GM12878 (cell line): Measurements from ENCODE around the gene APEX1. TPM values are rescaled to one million over a fixed set of nuclear protein-coding genes. Genes with fewer than 3 reads are reported as not detected.

ENCODE experiments used
- ATAC-seq: fragments of 200-7000 bp; cut with Tn5 transposase; 3 replicates; pipeline ENCODE4 v1.9.1; 2020; ENCODE audit warnings: mild to moderate bottlenecking, moderate library complexity
- BruUV-seq: library from RNA; stranded (reverse); fragments of 400-500 nt; replicated peaks from 2 replicates; lab custom pipeline; 2021; lab: Mats Ljungman, UMichigan
- CTCF ChIA-PET: fragments of 300-600 bp; sonication (Branson Sonifier 250); formaldehyde crosslinking; extraction: SDS; loops from one replicate; lab custom pipeline; 2021; ENCODE audit warnings: inconsistent platforms; lab: Yijun Ruan, JAX
- POLR2A ChIA-PET: fragments of 350-600 bp; formaldehyde crosslinking; extraction: SDS; loops from one replicate; lab custom pipeline; 2021; ENCODE audit warnings: inconsistent platforms; lab: Charles Lee
- RAD21 ChIA-PET: fragments of 300-600 bp; sonication (Branson Sonifier 250); formaldehyde crosslinking; loops from one replicate; lab custom pipeline; 2023; ENCODE audit warnings: antibody characterized with exemption; ENCODE audit not compliant: unreplicated experiment; lab: Charles Lee
- SMC1A ChIA-PET: fragments of 300-600 bp; sonication (Branson Sonifier 250); formaldehyde crosslinking; loops from one replicate; lab custom pipeline; 2023; ENCODE audit not compliant: unreplicated experiment, uncharacterized antibody; lab: Charles Lee
- DNase-seq: peaks from one replicate; pipeline ENCODE4 v3.0.0-alpha.2; 2011; ENCODE audit warnings: low read depth, low spot score
- FAIRE-seq: peaks from 3 replicates; lab custom pipeline; 2011; peaks lifted over from hg19 to GRCh38; lab: Jason Lieb, UNC
- H2AFZ ChIP-seq: 2 replicates; pipeline ENCODE4 v1.6.0; 2011; ENCODE audit warnings: low read depth, low read length, control low read depth; ENCODE audit not compliant: control insufficient read depth
- H3K27ac ChIP-seq: 2 replicates; pipeline ENCODE4 v1.5.1; 2011; ENCODE audit warnings: control low read depth; ENCODE audit not compliant: control insufficient read depth, insufficient read depth
- H3K27me3 ChIP-seq, 2 experiments: replicated peaks in 1 of 2; 2 replicates each; pipeline versions ENCODE4 v1.6.0 to v1.6.1; 2011; ENCODE audit warnings: low read length in 1 of 2; ENCODE audit not compliant: control insufficient read depth in 2 of 2, insufficient read depth in 2 of 2
- H3K36me3 ChIP-seq, 2 experiments: 2 replicates each; pipeline ENCODE4 v1.5.1; 2011; ENCODE audit warnings: low read length in 1 of 2; ENCODE audit not compliant: control insufficient read depth in 2 of 2, insufficient read depth in 2 of 2
- H3K4me1 ChIP-seq: 2 replicates; pipeline ENCODE4 v1.6.1; 2011; ENCODE audit warnings: mild to moderate bottlenecking, low read length, moderate library complexity, mixed read lengths; ENCODE audit not compliant: control insufficient read depth, insufficient read depth
- H3K4me2 ChIP-seq: 2 replicates; pipeline ENCODE4 v1.6.0; 2011; ENCODE audit warnings: control low read depth; ENCODE audit not compliant: control insufficient read depth, insufficient read depth
- H3K4me3 ChIP-seq: fragments of 200-600 bp; sonication (generic); 2 replicates; pipeline ENCODE4 v1.5.1; 2016
- H3K79me2 ChIP-seq: 2 replicates; pipeline ENCODE4 v1.6.0; 2011; ENCODE audit warnings: low read length; ENCODE audit not compliant: control insufficient read depth, insufficient read depth
- H3K9ac ChIP-seq: 2 replicates; pipeline ENCODE4 v1.8.0; 2011; ENCODE audit warnings: low read length, control low read depth, mixed read lengths; ENCODE audit not compliant: control insufficient read depth, insufficient read depth
- H3K9me3 ChIP-seq: replicated peaks from 3 replicates; pipeline ENCODE4 v1.5.1; 2011; ENCODE audit warnings: mild to moderate bottlenecking, low read length; ENCODE audit not compliant: control insufficient read depth, insufficient read depth
- H4K20me1 ChIP-seq: 2 replicates; pipeline ENCODE4 v1.6.0; 2011; ENCODE audit not compliant: control insufficient read depth, insufficient read depth
- ATF7 ChIP-seq: fragments of 450-650 bp; IDR thresholded peaks from 2 replicates; pipeline ENCODE4 v1.6.1; 2016; ENCODE audit warnings: low read depth, mild to moderate bottlenecking
- IRF4 ChIP-seq: IDR thresholded peaks from 2 replicates; pipeline ENCODE4 v1.6.1; 2011; ENCODE audit warnings: low read depth, low read length
- JUNB ChIP-seq: IDR thresholded peaks from 2 replicates; pipeline ENCODE4 v1.6.1; 2016; ENCODE audit warnings: antibody characterized with exemption, mild to moderate bottlenecking
- WGBS: methylation state at CpG from one replicate; pipeline ENCODE4 v1.1.6; 2016; ENCODE audit warnings: low lambda C conversion rate; ENCODE audit not compliant: insufficient replicate concordance, insufficient coverage; ENCODE audit errors: missing lambda C conversion rate; 5-methylcytosine and 5-hydroxymethylcytosine counted together
- in situ Hi-C: fragments of 300-500 bp; cut with MboI; formaldehyde crosslinking; loops from 9 replicates; pipeline ENCODE4 v1.14.3; 2018; ENCODE audit warnings: mixed read lengths
- intact Hi-C: fragments of 100-400 bp; cut with micrococcal nuclease; formaldehyde crosslinking; loops from one replicate; pipeline ENCODE4 v1.14.2; 2022; ENCODE audit not compliant: unreplicated experiment
- polyA plus RNA-seq, 11 experiments: library from polyadenylated mRNA; depleted of rRNA in 4 of 11; unstranded in 6 of 11; stranded (reverse) in 5 of 11; fragments of >200 nt; fragmentation: Nextera tagmentation in 4 of 11; fragmentation: Illumina TruSeq in 1 of 11; extraction: Ambion mirVana in 4 of 11; extraction: Trizol in 1 of 11; gene quantifications; 1 replicate in 1 of 11; 2 replicates in 10 of 11; pipeline versions ENCODE4 v1.2.1 to v1.2.3, GENCODE V29; 2011 to 2016; ENCODE audit warnings: inconsistent platforms in 2 of 11, missing spikeins in 2 of 11, low read depth in 1 of 11
- total RNA-seq, 4 experiments: library from RNA; depleted of rRNA in 3 of 4; stranded (reverse); fragments of >200 nt in 3 of 4; fragmentation: Illumina TruSeq in 1 of 4; extraction: Trizol in 1 of 4; gene quantifications; 2 replicates each; pipeline versions ENCODE4 v1.2.1 to v1.2.3, GENCODE V29; 2013 to 2021
- TF ChIP-seq, protein P1 (sequence below): IDR thresholded peaks from 2 replicates; pipeline ENCODE4 v1.6.1; 2012; ENCODE audit warnings: improper control_type of control experiment, low read depth, low read length; ENCODE audit not compliant: insufficient replicate concordance
- TF ChIP-seq, protein P2 (sequence below): IDR thresholded peaks from 2 replicates; pipeline ENCODE4 v1.6.1; 2011; ENCODE audit warnings: mild to moderate bottlenecking, low read depth, low read length, moderate library complexity; ENCODE audit not compliant: insufficient replicate concordance
- TF ChIP-seq, protein P3 (sequence below): fragments of 450-650 bp; IDR thresholded peaks from 2 replicates; pipeline ENCODE4 v1.6.1; 2014; ENCODE audit warnings: mild to moderate bottlenecking

The APEX1 gene
- total and polyA plus RNA-seq, 10 of the 15 experiments (the other 5 are each of a cell fraction or from before 2014, with no cell fraction given): 115 to 407 (median 300) TPM

DNA sequence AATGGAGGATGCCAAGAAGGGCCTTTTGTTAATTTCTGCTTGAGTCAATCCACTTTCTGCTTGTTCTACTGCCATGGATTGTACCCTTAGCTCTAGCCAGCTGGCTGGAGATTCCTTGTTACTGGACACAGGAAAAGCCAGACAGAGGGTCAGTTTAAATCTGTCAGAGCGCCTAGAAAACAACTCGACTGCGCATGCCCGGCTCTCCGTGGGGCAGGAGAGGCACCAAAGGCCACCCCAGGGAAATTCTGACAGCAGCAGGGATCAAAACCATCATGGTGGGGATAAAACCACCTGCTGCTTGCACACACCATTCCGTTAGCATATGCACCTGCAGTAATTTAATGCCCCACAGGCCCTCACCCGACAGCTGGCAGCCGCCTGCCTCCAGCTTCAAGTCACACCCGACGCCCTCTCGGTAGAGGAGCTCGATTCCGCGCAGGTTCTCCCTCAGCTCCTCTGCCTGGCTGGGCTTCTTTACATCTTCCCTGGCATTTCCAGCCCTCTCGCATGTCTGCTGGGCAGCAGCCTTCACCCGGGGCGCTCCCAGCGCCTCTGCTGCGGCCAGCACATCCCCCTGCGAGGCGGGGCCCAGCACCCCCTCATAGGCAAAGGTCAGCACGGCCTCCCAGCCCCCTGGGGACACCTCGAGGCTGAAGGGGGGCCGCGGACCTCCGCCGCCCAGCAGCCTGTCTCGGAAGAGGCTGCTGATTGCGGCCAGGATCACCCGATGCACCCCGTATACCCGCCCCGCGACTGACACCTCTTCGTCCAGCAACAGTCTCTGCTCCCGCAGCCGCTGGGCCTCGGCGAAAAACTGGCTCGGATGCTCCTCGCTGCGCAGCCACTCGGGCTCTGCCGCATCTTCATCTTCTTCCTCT is 20.1 kb upstream of the APEX1 start (continued):
- TF ChIP-seq, protein P1, sequence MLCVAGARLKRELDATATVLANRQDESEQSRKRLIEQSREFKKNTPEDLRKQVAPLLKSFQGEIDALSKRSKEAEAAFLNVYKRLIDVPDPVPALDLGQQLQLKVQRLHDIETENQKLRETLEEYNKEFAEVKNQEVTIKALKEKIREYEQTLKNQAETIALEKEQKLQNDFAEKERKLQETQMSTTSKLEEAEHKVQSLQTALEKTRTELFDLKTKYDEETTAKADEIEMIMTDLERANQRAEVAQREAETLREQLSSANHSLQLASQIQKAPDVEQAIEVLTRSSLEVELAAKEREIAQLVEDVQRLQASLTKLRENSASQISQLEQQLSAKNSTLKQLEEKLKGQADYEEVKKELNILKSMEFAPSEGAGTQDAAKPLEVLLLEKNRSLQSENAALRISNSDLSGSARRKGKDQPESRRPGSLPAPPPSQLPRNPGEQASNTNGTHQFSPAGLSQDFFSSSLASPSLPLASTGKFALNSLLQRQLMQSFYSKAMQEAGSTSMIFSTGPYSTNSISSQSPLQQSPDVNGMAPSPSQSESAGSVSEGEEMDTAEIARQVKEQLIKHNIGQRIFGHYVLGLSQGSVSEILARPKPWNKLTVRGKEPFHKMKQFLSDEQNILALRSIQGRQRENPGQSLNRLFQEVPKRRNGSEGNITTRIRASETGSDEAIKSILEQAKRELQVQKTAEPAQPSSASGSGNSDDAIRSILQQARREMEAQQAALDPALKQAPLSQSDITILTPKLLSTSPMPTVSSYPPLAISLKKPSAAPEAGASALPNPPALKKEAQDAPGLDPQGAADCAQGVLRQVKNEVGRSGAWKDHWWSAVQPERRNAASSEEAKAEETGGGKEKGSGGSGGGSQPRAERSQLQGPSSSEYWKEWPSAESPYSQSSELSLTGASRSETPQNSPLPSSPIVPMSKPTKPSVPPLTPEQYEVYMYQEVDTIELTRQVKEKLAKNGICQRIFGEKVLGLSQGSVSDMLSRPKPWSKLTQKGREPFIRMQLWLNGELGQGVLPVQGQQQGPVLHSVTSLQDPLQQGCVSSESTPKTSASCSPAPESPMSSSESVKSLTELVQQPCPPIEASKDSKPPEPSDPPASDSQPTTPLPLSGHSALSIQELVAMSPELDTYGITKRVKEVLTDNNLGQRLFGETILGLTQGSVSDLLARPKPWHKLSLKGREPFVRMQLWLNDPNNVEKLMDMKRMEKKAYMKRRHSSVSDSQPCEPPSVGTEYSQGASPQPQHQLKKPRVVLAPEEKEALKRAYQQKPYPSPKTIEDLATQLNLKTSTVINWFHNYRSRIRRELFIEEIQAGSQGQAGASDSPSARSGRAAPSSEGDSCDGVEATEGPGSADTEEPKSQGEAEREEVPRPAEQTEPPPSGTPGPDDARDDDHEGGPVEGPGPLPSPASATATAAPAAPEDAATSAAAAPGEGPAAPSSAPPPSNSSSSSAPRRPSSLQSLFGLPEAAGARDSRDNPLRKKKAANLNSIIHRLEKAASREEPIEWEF: no peak

DNA sequence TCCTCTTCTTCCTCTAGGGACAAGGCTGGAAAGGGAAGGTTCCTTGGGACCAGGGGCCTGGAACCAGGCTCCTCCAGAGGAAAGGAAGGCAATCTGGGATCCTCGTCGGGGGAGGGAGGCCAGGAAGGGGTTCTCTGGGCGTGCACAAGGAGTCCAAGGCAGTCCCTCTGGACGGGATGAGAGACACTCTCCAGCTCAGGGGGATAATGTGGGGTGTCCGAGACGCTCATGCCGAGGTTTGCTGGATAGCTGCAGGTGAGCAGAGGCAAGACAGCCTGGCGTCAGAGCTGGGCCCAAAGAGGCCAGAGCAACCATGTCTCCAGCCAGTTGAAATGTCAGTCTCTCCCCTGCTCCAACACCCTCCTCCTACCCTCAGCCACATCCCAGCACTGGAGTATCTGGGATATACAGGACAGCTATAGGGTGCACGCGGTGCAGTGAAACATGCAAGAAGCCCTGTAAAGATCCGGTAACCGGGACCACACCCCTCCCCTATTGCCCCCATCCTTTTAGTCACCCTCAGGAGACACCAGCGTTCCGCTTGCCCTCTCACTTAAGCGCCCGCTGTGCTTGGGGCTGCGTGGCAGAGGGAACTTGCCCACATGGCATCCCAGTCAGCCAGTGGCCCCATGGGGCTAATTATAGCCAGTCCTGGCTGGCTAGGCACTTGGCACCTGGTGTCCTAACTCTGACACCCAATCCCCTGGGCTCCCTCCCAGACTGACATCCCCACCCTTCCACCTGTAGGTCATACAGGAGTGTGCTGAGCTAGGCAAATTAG is 19.3 kb upstream of the APEX1 start, which contains the start of gene KLHL33:
KLHL33 (minus strand) TSS at position 585 of the 781 bp plus-strand sequence; CDS start at position 230, 355 bp downstream.
- intact Hi-C loops (no loop called here), in situ Hi-C loops (no loop called here)
- TF ChIP-seq, protein P2, sequence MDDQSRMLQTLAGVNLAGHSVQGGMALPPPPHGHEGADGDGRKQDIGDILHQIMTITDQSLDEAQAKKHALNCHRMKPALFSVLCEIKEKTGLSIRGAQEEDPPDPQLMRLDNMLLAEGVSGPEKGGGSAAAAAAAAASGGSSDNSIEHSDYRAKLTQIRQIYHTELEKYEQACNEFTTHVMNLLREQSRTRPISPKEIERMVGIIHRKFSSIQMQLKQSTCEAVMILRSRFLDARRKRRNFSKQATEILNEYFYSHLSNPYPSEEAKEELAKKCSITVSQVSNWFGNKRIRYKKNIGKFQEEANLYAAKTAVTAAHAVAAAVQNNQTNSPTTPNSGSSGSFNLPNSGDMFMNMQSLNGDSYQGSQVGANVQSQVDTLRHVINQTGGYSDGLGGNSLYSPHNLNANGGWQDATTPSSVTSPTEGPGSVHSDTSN: no peak
- TF ChIP-seq, protein P3, sequence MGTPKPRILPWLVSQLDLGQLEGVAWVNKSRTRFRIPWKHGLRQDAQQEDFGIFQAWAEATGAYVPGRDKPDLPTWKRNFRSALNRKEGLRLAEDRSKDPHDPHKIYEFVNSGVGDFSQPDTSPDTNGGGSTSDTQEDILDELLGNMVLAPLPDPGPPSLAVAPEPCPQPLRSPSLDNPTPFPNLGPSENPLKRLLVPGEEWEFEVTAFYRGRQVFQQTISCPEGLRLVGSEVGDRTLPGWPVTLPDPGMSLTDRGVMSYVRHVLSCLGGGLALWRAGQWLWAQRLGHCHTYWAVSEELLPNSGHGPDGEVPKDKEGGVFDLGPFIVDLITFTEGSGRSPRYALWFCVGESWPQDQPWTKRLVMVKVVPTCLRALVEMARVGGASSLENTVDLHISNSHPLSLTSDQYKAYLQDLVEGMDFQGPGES: no peak
- TF ChIP-seq IRF4 (no peak), JUNB (no peak), ATF7 (no peak)
- Histone ChIP-seq H3K4me1 (no peaks in the 10 kb centered on the region), H3K9me3 (no peaks in the 10 kb centered on the region; the same call in 2 of the 3 replicates), H3K79me2 (no peaks in the 10 kb centered on the region), H3K4me2 (no peak within 1 kb of the TSS), H2AFZ (no peak within 1 kb of the TSS), H3K4me3 (no peak within 1 kb of the TSS), H3K27ac (no peak within 1 kb of the TSS), H3K9ac (no peak within 1 kb of the TSS), H4K20me1 (no peaks in the 10 kb centered on the region), H3K27me3 (no peaks in the 10 kb centered on the region), H3K36me3 (no peaks in the 10 kb centered on the region)
- SMC1A ChIA-PET: no interaction called here
- no TSS peak for BruUV-seq
- RAD21 ChIA-PET: no interaction called here
- CTCF ChIA-PET: interaction anchor here (1.0 to 1.1 kb wide), 2 partner anchors 11 to 20 kb away, joined by 3 read pairs; no protein-coding TSS in a partner anchor
- POLR2A ChIA-PET: no interaction called here
- ATAC-seq: no peak
- FAIRE-seq: no peak
- DNase-seq: no peak
- 80% methylated on average over 17 of the region's 17 CpGs for WGBS
